Right renal pelvis (tissue), 4 donors: ENCODE results near the gene ACTR10. TPM values are rescaled to one million over a fixed set of nuclear protein-coding genes. Genes with fewer than 3 reads are reported as not detected.

Experiments used
- DNase-seq, 4 donors: peaks; one replicate each; pipeline ENCODE4 v3.0.0-alpha.2; 2013; ENCODE audit warnings: low read depth in 4 of 4, low spot score in 3 of 4, missing footprints in 1 of 4
- polyA plus RNA-seq, 4 donors: library from polyadenylated mRNA; unstranded; fragments of 120-200 nt; gene quantifications; one replicate each; pipeline ENCODE4 v1.2.1, GENCODE V29; 2013; ENCODE audit not compliant: insufficient read length in 4 of 4

ACTR10 gene
- polyA plus RNA-seq, 4 donors, result 105 to 118 (median 111) TPM

GRCh38 chr14:58278177-58278576 lies 78.2 kb downstream of the ACTR10 start:
- no peak for DNase-seq

DNA sequence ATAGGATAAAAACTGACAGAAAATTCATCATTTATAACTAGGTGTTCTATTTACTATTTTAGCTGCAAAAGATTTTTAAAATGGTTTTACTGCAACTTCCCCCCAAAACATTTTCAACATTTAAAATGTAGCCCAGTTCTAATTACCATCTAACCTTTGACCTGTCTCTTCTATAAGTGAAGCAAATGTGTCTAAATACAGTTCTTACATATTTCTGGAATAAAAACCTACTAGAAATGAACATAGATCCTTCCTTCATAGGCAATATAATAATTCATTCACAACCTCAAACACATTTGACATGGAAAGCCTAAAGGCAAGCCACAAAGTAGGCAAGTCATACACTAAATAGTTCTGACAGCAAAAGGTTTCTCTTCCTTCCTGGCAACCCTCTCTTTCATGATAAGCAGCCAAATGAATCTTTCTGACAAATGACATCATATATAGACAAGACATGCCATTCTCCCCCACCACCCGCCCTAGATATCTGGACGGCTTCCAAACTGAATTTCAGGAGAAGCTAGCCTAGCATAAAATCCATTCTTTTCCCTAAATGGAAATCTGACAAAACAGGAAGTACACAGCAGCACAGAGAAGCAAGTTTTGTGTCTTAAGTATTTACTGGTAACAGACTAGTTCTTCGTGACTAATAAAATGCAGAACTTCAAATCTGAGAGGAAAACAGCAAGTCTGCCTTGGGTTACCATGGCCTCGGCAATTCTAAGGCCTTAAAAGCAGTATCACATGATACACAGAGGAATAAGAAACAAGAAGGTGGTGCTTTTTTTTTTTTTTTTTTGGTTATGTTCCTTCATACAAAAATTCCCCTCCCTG lies 81.2 kb downstream of the ACTR10 start:
- DNase-seq, result peak in 2 of 4 donors; percentile 22 to 27

GRCh38 chr14:58281969-58282368 lies 82.0 kb downstream of the ACTR10 start:
- DNase-seq, result no peak

DNA sequence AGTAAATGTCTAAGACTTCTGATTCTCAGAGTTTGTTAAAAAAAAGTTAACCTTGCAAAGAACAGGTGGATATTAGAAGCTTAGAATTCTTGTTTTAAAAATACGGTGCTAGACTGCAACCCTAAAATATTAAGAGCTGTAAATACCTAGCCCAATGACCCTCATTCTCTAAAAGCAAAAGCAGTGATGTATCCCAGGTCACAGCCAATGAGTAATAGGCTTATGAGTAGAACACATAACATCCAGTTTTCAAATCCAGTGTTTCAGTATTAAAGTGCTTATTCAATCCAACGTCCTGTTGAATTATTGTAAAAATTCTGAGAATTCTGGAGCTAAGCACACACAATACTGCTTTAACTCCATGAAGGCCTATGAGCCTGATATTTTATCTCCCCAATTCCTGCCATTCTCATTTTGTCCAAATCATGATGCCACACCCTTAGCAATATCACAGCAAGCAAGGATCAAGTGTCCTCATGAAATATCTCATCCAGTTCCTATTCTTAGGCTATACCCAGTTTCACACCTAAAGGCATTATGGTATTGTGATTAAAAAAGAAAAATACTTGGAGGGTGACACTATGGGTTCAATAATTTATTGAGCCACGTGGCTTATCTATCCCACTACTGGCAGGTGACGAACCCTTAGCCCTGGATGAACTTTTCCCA lies 83.1 kb downstream of the ACTR10 start:
- no peak for DNase-seq

GRCh38 chr14:58283730-58284129 lies 83.8 kb downstream of the ACTR10 start:
- DNase-seq, result no peak

GRCh38 chr14:58285132-58285531 lies 85.2 kb downstream of the ACTR10 start:
- no peak for DNase-seq

Other genes with a start within 250 kb of the ACTR10 start
- 10 to 100 TPM; 75.5 to 90.3 (median 83.7) TPM for gene ARMH4, start 47.9 kb upstream of the ACTR10 start, polyA plus RNA-seq
- gene PSMA3, start 44.7 kb downstream of the ACTR10 start, polyA plus RNA-seq, result 100 to 1,000 TPM; 127 to 161 (median 143) TPM
- 10 to 100 TPM; 24.7 to 35.9 (median 30.9) TPM for gene ARID4A, start 98.4 kb downstream of the ACTR10 start, polyA plus RNA-seq
- gene TOMM20L, start 195.8 kb downstream of the ACTR10 start, polyA plus RNA-seq, result 1 to 10 TPM in 3 of 4 donors, under 1 TPM in 1; 1.00 to 1.9 (median 1.4) TPM
- 10 to 100 TPM; 90.2 to 93.6 (median 91.6) TPM for gene TIMM9, start 227.4 kb downstream of the ACTR10 start, polyA plus RNA-seq
- 10 to 100 TPM; 19.2 to 23.0 (median 21.5) TPM for gene KIAA0586, start 227.6 kb downstream of the ACTR10 start, polyA plus RNA-seq